Testis (tissue), 2 donors: ENCODE results near the gene ZAR1.

ENCODE experiments used
- POLR2A ChIP-seq: fragments of 450-650 bp; IDR thresholded peaks from one replicate; pipeline ENCODE4 v1.6.1; 2017; ENCODE audit warnings: antibody characterized with exemption, mild to moderate bottlenecking, moderate library complexity
- TF ChIP-seq, protein P1 (sequence below), 3 experiments: fragments of 450-650 bp in 2 of 3; fragments of 200-600 bp in 1 of 3; sonication (generic) in 1 of 3; IDR thresholded peaks; one replicate each; pipeline ENCODE4 v1.5.1; 2016 to 2019; ENCODE audit warnings: antibody characterized with exemption in 3 of 3, mild to moderate bottlenecking in 2 of 3, moderate library complexity in 1 of 3

DNA sequence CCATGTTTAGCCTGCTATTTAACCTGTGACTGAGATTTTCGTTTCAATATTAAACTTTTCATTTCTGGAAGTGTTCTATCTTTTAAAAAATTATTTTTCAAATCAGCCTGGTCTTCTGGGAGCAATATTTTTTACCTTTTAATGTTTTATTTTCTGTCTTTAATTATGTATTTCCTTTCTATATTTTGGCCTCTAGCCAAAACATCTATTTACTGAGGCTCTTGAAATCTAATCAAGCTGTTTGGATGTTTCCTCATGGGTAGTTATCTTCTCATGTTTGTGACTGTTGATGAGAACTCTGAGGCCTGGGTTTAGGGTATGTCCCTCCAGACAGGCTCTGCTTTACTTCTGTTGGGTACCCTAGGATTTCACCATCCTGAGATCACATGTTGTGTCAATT lies 17.3 kb upstream of the ZAR1 start:
- TF ChIP-seq, protein P1, sequence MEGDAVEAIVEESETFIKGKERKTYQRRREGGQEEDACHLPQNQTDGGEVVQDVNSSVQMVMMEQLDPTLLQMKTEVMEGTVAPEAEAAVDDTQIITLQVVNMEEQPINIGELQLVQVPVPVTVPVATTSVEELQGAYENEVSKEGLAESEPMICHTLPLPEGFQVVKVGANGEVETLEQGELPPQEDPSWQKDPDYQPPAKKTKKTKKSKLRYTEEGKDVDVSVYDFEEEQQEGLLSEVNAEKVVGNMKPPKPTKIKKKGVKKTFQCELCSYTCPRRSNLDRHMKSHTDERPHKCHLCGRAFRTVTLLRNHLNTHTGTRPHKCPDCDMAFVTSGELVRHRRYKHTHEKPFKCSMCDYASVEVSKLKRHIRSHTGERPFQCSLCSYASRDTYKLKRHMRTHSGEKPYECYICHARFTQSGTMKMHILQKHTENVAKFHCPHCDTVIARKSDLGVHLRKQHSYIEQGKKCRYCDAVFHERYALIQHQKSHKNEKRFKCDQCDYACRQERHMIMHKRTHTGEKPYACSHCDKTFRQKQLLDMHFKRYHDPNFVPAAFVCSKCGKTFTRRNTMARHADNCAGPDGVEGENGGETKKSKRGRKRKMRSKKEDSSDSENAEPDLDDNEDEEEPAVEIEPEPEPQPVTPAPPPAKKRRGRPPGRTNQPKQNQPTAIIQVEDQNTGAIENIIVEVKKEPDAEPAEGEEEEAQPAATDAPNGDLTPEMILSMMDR (IDR thresholded peaks at IDR 0.05) = no peak
- no peak for TF ChIP-seq POLR2A
